Cardiac muscle cell (in vitro differentiated cells and primary cell): Measurements from ENCODE around the gene ACP2. TPM values are rescaled to one million over a fixed set of nuclear protein-coding genes. Genes with fewer than 3 reads are reported as not detected.

Experiments used
- DNase-seq, 2 donors: peaks; one replicate each; pipeline versions ENCODE4 v3.0.0 to v3.0.0-alpha.2; 2010 to 2017; ENCODE audit warnings: low read depth in 1 of 2, low spot score in 1 of 2
- H3K27ac ChIP-seq: fragments of 200-600 bp; sonication (generic); 2 replicates; pipeline ENCODE4 v1.5.1; 2016
- H3K27me3 ChIP-seq: fragments of 200-600 bp; sonication (generic); 2 replicates; pipeline ENCODE4 v1.6.0; 2016; ENCODE audit warnings: control low read depth
- H3K36me3 ChIP-seq: fragments of 200-600 bp; sonication (generic); 2 replicates; pipeline ENCODE4 v1.5.1; 2016; ENCODE audit warnings: control low read depth
- H3K4me1 ChIP-seq: fragments of 200-600 bp; sonication (generic); 2 replicates; pipeline ENCODE4 v1.8.1; 2017; ENCODE audit warnings: low read depth, mild to moderate bottlenecking, mixed run types
- H3K4me3 ChIP-seq: fragments of 200-600 bp; sonication (generic); 2 replicates; pipeline ENCODE4 v1.5.1; 2016; ENCODE audit warnings: mild to moderate bottlenecking
- H3K9me3 ChIP-seq: fragments of 200-600 bp; sonication (generic); 2 replicates; pipeline ENCODE4 v1.5.1; 2017; ENCODE audit warnings: low read depth, mild to moderate bottlenecking, control low read depth
- polyA plus RNA-seq: library from polyadenylated mRNA; unstranded; fragments of >200 nt; fragmentation: Nextera tagmentation; extraction: Ambion mirVana; gene quantifications from 2 replicates; pipeline ENCODE4 v1.2.1, GENCODE V29; 2016
- total RNA-seq: library from RNA; depleted of rRNA; stranded (reverse); fragments of >200 nt; gene quantifications from 2 replicates; pipeline ENCODE4 v1.2.3, GENCODE V29; 2016
- TF ChIP-seq, protein P1 (sequence below): IDR thresholded peaks from 2 replicates; pipeline ENCODE4 v1.5.1; 2012; ENCODE audit warnings: low read depth, mild to moderate bottlenecking, low read length

ACP2 gene
- total and polyA plus RNA-seq, 2 experiments from 2014 or later = 67.5 to 87.7 TPM

GRCh38 chr11:47256374-47256773, 7.8 kb upstream of the ACP2 start:
- DNase-seq = no peak
- Histone ChIP-seq H3K36me3 (no peaks in the 10 kb centered on the region), H3K4me3 (no peak overlapping the region), H3K27ac (no peak overlapping the region), H3K27me3 (no peaks in the 10 kb centered on the region), H3K9me3 (no peaks in the 10 kb centered on the region), H3K4me1 (peaks cover 33% of the 10 kb centered on the region)
- TF ChIP-seq, protein P1, sequence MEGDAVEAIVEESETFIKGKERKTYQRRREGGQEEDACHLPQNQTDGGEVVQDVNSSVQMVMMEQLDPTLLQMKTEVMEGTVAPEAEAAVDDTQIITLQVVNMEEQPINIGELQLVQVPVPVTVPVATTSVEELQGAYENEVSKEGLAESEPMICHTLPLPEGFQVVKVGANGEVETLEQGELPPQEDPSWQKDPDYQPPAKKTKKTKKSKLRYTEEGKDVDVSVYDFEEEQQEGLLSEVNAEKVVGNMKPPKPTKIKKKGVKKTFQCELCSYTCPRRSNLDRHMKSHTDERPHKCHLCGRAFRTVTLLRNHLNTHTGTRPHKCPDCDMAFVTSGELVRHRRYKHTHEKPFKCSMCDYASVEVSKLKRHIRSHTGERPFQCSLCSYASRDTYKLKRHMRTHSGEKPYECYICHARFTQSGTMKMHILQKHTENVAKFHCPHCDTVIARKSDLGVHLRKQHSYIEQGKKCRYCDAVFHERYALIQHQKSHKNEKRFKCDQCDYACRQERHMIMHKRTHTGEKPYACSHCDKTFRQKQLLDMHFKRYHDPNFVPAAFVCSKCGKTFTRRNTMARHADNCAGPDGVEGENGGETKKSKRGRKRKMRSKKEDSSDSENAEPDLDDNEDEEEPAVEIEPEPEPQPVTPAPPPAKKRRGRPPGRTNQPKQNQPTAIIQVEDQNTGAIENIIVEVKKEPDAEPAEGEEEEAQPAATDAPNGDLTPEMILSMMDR = no peak

- no peak overlapping the region for H3K4me3 ChIP-seq
- H3K27ac ChIP-seq = peak overlapping the region; percentile 77
- peak in 1 of 2 donors; percentile 31 for DNase-seq
- no peaks in the 10 kb centered on the region for H3K27me3 ChIP-seq
- H3K36me3 ChIP-seq = no peaks in the 10 kb centered on the region
- H3K9me3 ChIP-seq = no peaks in the 10 kb centered on the region
- peaks cover 37% of the 10 kb centered on the region for H3K4me1 ChIP-seq
- TF ChIP-seq, protein P1 = no peak
Measured at GRCh38 chr11:47254386-47254785, 5.8 kb upstream of the ACP2 start.

GRCh38 chr11:47253660-47254059, 5.0 kb upstream of the ACP2 start:
- Histone ChIP-seq H3K4me1 (peaks cover 30% of the 10 kb centered on the region), H3K27me3 (no peaks in the 10 kb centered on the region), H3K9me3 (no peaks in the 10 kb centered on the region), H3K4me3 (no peak overlapping the region), H3K27ac (no peak overlapping the region), H3K36me3 (no peaks in the 10 kb centered on the region)
- DNase-seq = no peak
- TF ChIP-seq, protein P1 = no peak

DNA sequence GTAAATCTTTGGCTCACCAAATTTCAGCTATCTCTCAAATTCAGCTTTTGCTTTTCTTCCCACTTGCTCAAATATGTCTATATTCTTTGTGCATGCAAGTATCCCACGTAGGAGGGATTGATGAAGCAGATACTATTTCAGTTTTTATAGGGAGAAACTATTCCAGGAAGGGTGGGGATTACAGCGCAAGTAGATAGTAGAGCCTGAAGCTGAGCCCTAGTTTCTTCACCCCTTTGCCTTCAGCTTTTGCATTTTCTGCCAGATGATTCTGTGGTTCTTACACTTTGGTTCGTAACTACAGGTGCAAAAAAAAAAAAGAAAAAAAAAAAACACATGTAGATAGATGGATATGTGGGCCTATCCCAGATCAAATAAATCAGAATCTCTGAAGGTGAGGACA, 3.1 kb upstream of the ACP2 start:
- TF ChIP-seq, protein P1 = no peak
- DNase-seq = no peak
- peaks cover 15% of the 10 kb centered on the region for H3K4me1 ChIP-seq
- H3K36me3 ChIP-seq = peaks cover 2% of the 10 kb centered on the region
- H3K27me3 ChIP-seq = no peaks in the 10 kb centered on the region
- no peaks in the 10 kb centered on the region for H3K9me3 ChIP-seq
- H3K4me3 ChIP-seq = no peak overlapping the region
- no peak overlapping the region for H3K27ac ChIP-seq

DNA sequence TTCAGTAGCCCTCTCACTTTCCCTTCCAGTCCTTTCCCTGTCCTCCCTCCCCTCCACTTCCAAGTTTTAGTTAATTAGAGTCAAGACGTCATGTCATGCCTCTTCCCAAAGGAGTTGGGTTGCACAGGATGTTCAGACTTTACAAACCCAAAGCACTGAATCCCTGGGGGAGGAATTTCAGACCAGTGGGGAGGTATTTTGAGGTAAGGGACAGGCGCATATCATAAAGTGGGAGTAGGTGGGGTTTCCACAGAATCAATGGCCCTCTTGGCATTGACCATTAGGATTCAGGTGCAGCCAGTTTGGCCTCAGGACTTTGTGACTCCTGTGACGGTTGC, 733 bp upstream of the ACP2 start:
- Histone ChIP-seq H3K4me3 (peak overlapping the region; percentile 60), H3K9me3 (no peaks in the 10 kb centered on the region), H3K27ac (peak overlapping the region; percentile 99), H3K36me3 (peaks cover 21% of the 10 kb centered on the region), H3K27me3 (no peaks in the 10 kb centered on the region), H3K4me1 (peaks cover 5% of the 10 kb centered on the region)
- TF ChIP-seq, protein P1 = no peak
- DNase-seq = no peak

GRCh38 chr11:47248304-47248663, 330 bp downstream of the ACP2 start:
- peaks cover 5% of the 10 kb centered on the region for H3K4me1 ChIP-seq
- H3K36me3 ChIP-seq = peaks cover 29% of the 10 kb centered on the region
- TF ChIP-seq, protein P1 = no peak
- H3K27me3 ChIP-seq = no peaks in the 10 kb centered on the region
- peak overlapping the region; percentile 99 for H3K27ac ChIP-seq
- peak overlapping the region; percentile 60 for H3K4me3 ChIP-seq
- DNase-seq = no peak
- no peaks in the 10 kb centered on the region for H3K9me3 ChIP-seq
